GM12878 (cell line): ENCODE measurements around the gene CDC6. TPM values are rescaled to one million over a fixed set of nuclear protein-coding genes. Genes with fewer than 3 reads are reported as not detected.

ENCODE experiments used
- ATAC-seq: fragments of 200-7000 bp; cut with Tn5 transposase; 3 replicates; pipeline ENCODE4 v1.9.1; 2020; ENCODE audit warnings: mild to moderate bottlenecking, moderate library complexity
- BruUV-seq: library from RNA; stranded (reverse); fragments of 400-500 nt; replicated peaks from 2 replicates; lab custom pipeline; 2021; lab: Mats Ljungman, UMichigan
- CTCF ChIA-PET: fragments of 300-600 bp; sonication (Branson Sonifier 250); formaldehyde crosslinking; extraction: SDS; loops from one replicate; lab custom pipeline; 2021; ENCODE audit warnings: inconsistent platforms; lab: Yijun Ruan, JAX
- POLR2A ChIA-PET: fragments of 350-600 bp; formaldehyde crosslinking; extraction: SDS; loops from one replicate; lab custom pipeline; 2021; ENCODE audit warnings: inconsistent platforms; lab: Charles Lee
- RAD21 ChIA-PET: fragments of 300-600 bp; sonication (Branson Sonifier 250); formaldehyde crosslinking; loops from one replicate; lab custom pipeline; 2023; ENCODE audit warnings: antibody characterized with exemption; ENCODE audit not compliant: unreplicated experiment; lab: Charles Lee
- SMC1A ChIA-PET: fragments of 300-600 bp; sonication (Branson Sonifier 250); formaldehyde crosslinking; loops from one replicate; lab custom pipeline; 2023; ENCODE audit not compliant: unreplicated experiment, uncharacterized antibody; lab: Charles Lee
- DNase-seq: peaks from one replicate; pipeline ENCODE4 v3.0.0-alpha.2; 2011; ENCODE audit warnings: low read depth, low spot score
- FAIRE-seq: peaks from 3 replicates; lab custom pipeline; 2011; peaks lifted over from hg19 to GRCh38; lab: Jason Lieb, UNC
- H2AFZ ChIP-seq: 2 replicates; pipeline ENCODE4 v1.6.0; 2011; ENCODE audit warnings: low read depth, low read length, control low read depth; ENCODE audit not compliant: control insufficient read depth
- H3K27ac ChIP-seq: 2 replicates; pipeline ENCODE4 v1.5.1; 2011; ENCODE audit warnings: control low read depth; ENCODE audit not compliant: control insufficient read depth, insufficient read depth
- H3K27me3 ChIP-seq, 2 experiments: replicated peaks in 1 of 2; 2 replicates each; pipeline versions ENCODE4 v1.6.0 to v1.6.1; 2011; ENCODE audit warnings: low read length in 1 of 2; ENCODE audit not compliant: control insufficient read depth in 2 of 2, insufficient read depth in 2 of 2
- H3K36me3 ChIP-seq, 2 experiments: 2 replicates each; pipeline ENCODE4 v1.5.1; 2011; ENCODE audit warnings: low read length in 1 of 2; ENCODE audit not compliant: control insufficient read depth in 2 of 2, insufficient read depth in 2 of 2
- H3K4me1 ChIP-seq: 2 replicates; pipeline ENCODE4 v1.6.1; 2011; ENCODE audit warnings: mild to moderate bottlenecking, low read length, moderate library complexity, mixed read lengths; ENCODE audit not compliant: control insufficient read depth, insufficient read depth
- H3K4me2 ChIP-seq: 2 replicates; pipeline ENCODE4 v1.6.0; 2011; ENCODE audit warnings: control low read depth; ENCODE audit not compliant: control insufficient read depth, insufficient read depth
- H3K4me3 ChIP-seq: fragments of 200-600 bp; sonication (generic); 2 replicates; pipeline ENCODE4 v1.5.1; 2016
- H3K79me2 ChIP-seq: 2 replicates; pipeline ENCODE4 v1.6.0; 2011; ENCODE audit warnings: low read length; ENCODE audit not compliant: control insufficient read depth, insufficient read depth
- H3K9ac ChIP-seq: 2 replicates; pipeline ENCODE4 v1.8.0; 2011; ENCODE audit warnings: low read length, control low read depth, mixed read lengths; ENCODE audit not compliant: control insufficient read depth, insufficient read depth
- H3K9me3 ChIP-seq: replicated peaks from 3 replicates; pipeline ENCODE4 v1.5.1; 2011; ENCODE audit warnings: mild to moderate bottlenecking, low read length; ENCODE audit not compliant: control insufficient read depth, insufficient read depth
- H4K20me1 ChIP-seq: 2 replicates; pipeline ENCODE4 v1.6.0; 2011; ENCODE audit not compliant: control insufficient read depth, insufficient read depth
- BMI1 ChIP-seq: fragments of 450-650 bp; IDR thresholded peaks from 2 replicates; pipeline ENCODE4 v1.6.1; 2016; ENCODE audit warnings: mild to moderate bottlenecking, moderate library complexity, borderline replicate concordance
- WGBS: methylation state at CpG from one replicate; pipeline ENCODE4 v1.1.6; 2016; ENCODE audit warnings: low lambda C conversion rate; ENCODE audit not compliant: insufficient replicate concordance, insufficient coverage; ENCODE audit errors: missing lambda C conversion rate; 5-methylcytosine and 5-hydroxymethylcytosine counted together
- in situ Hi-C: fragments of 300-500 bp; cut with MboI; formaldehyde crosslinking; loops from 9 replicates; pipeline ENCODE4 v1.14.3; 2018; ENCODE audit warnings: mixed read lengths
- intact Hi-C: fragments of 100-400 bp; cut with micrococcal nuclease; formaldehyde crosslinking; loops from one replicate; pipeline ENCODE4 v1.14.2; 2022; ENCODE audit not compliant: unreplicated experiment
- polyA plus RNA-seq, 11 experiments: library from polyadenylated mRNA; depleted of rRNA in 4 of 11; unstranded in 6 of 11; stranded (reverse) in 5 of 11; fragments of >200 nt; fragmentation: Nextera tagmentation in 4 of 11; fragmentation: Illumina TruSeq in 1 of 11; extraction: Ambion mirVana in 4 of 11; extraction: Trizol in 1 of 11; gene quantifications; 1 replicate in 1 of 11; 2 replicates in 10 of 11; pipeline versions ENCODE4 v1.2.1 to v1.2.3, GENCODE V29; 2011 to 2016; ENCODE audit warnings: inconsistent platforms in 2 of 11, missing spikeins in 2 of 11, low read depth in 1 of 11
- total RNA-seq, 4 experiments: library from RNA; depleted of rRNA in 3 of 4; stranded (reverse); fragments of >200 nt in 3 of 4; fragmentation: Illumina TruSeq in 1 of 4; extraction: Trizol in 1 of 4; gene quantifications; 2 replicates each; pipeline versions ENCODE4 v1.2.1 to v1.2.3, GENCODE V29; 2013 to 2021
- TF ChIP-seq, protein P1 (sequence below): IDR thresholded peaks from 2 replicates; pipeline ENCODE4 v1.6.1; 2011; ENCODE audit warnings: mild to moderate bottlenecking, low read depth, low read length, moderate library complexity; ENCODE audit not compliant: insufficient replicate concordance
- TF ChIP-seq, protein P2 (sequence below): fragments of 450-650 bp; formaldehyde crosslinking; IDR thresholded peaks from 2 replicates; pipeline ENCODE4 v1.5.0; 2022; ENCODE audit warnings: mild to moderate bottlenecking, missing genetic modification characterization

CDC6 gene
- total and polyA plus RNA-seq, 10 of the 15 experiments (the other 5 are each of a cell fraction or from before 2014, with no cell fraction given): 13.3 to 60.9 (median 47.6) TPM

DNA sequence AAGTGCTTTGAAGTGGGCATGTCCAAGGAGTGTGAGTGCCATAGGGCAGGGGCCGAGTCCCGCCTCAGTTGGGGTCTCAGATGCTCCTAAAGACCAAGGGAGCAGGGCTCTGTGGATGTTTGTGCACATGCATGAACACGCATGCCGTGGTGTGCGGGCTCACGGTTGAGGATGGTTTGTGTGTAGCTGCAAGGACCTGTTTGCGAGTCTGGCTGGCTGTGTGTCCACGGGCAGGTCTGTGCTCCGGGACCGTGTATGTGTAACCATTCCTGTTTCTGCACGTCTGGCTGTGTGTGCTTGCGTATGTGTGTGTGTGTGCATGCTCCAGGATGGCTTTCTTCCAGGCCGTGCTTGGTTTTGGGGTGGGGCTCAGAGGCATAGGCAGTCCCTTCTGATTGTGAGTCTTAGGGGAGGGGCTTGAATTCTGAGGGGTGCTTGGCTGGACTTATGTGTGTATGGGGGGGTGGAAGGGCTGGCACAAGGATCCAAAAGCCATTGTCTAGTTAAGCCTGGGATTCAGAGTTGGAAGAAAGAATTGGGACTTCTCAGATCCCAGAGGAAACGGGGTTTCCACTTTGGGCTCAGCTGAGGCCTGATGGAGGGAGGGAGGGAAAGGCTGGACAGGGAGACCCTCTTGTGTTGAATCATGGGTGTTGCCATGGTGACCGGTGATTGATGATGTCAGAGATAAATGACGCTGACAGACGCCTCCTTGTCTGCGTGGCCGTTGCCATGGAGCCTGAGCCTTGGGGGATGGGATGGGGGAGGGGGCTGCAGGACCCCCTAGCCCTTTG lies 62.4 kb downstream of the CDC6 start:
- CTCF ChIA-PET: interaction anchor here (0.9 to 9.1 kb wide), 2 partner anchors 8 to 44 kb away, joined by 3 to 311 read pairs; partner anchors contain the start of gene RARA
- ATAC-seq: no peak
- Histone ChIP-seq H3K27ac (no peak overlapping the region), H3K79me2 (peaks cover 19% of the 10 kb centered on the region), H3K4me2 (no peak overlapping the region), H4K20me1 (no peaks in the 10 kb centered on the region), H3K4me1 (peaks cover 27% of the 10 kb centered on the region), H3K9ac (no peak overlapping the region), H3K9me3 (no peaks in the 10 kb centered on the region), H3K4me3 (no peak overlapping the region), H3K36me3 (peaks cover 18 to 48% of the 10 kb centered on the region in 2 experiments), H3K27me3 (no peaks in the 10 kb centered on the region), H2AFZ (no peak overlapping the region)
- FAIRE-seq: no peak
- intact Hi-C loops (no loop called here), in situ Hi-C loops (loop anchor here (5.0 kb wide), 1 partner anchor 48 kb away; no protein-coding TSS in a partner anchor)
- no TSS peak for BruUV-seq
- RAD21 ChIA-PET: interaction anchor here (0.7 to 8.2 kb wide), 2 partner anchors 15 to 45 kb away, joined by 3 to 271 read pairs; partner anchors contain the start of gene RARA
- no peak for DNase-seq
- 89% methylated on average over 19 of the region's 19 CpGs for WGBS
- TF ChIP-seq, protein P1, sequence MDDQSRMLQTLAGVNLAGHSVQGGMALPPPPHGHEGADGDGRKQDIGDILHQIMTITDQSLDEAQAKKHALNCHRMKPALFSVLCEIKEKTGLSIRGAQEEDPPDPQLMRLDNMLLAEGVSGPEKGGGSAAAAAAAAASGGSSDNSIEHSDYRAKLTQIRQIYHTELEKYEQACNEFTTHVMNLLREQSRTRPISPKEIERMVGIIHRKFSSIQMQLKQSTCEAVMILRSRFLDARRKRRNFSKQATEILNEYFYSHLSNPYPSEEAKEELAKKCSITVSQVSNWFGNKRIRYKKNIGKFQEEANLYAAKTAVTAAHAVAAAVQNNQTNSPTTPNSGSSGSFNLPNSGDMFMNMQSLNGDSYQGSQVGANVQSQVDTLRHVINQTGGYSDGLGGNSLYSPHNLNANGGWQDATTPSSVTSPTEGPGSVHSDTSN: peak; percentile 46
- TF ChIP-seq BMI1: 0 out of 2 replicates have a peak, but pooled peaks have one; percentile 43
- TF ChIP-seq, protein P2, sequence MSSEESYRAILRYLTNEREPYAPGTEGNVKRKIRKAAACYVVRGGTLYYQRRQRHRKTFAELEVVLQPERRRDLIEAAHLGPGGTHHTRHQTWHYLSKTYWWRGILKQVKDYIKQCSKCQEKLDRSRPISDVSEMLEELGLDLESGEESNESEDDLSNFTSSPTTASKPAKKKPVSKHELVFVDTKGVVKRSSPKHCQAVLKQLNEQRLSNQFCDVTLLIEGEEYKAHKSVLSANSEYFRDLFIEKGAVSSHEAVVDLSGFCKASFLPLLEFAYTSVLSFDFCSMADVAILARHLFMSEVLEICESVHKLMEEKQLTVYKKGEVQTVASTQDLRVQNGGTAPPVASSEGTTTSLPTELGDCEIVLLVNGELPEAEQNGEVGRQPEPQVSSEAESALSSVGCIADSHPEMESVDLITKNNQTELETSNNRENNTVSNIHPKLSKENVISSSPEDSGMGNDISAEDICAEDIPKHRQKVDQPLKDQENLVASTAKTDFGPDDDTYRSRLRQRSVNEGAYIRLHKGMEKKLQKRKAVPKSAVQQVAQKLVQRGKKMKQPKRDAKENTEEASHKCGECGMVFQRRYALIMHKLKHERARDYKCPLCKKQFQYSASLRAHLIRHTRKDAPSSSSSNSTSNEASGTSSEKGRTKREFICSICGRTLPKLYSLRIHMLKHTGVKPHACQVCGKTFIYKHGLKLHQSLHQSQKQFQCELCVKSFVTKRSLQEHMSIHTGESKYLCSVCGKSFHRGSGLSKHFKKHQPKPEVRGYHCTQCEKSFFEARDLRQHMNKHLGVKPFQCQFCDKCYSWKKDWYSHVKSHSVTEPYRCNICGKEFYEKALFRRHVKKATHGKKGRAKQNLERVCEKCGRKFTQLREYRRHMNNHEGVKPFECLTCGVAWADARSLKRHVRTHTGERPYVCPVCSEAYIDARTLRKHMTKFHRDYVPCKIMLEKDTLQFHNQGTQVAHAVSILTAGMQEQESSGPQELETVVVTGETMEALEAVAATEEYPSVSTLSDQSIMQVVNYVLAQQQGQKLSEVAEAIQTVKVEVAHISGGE (CRISPR knock-in tag): no peak
- SMC1A ChIA-PET: no interaction called here
- POLR2A ChIA-PET: no interaction called here
